ENCODE results near the gene EARS2.

The EARS2 gene

GRCh38 chr16:23504453-23505179, 52.5 kb downstream of the EARS2 start:
- H3K27ac ChIP-seq = no peak overlapping the region
- TF ChIP-seq ZFX (IDR thresholded peaks at IDR 0.05; ENCODE audit: borderline replicate concordance) (no peak), CTCF (IDR thresholded peaks at IDR 0.05) (no peak)

GRCh38 chr16:23504076-23504452, 53.1 kb downstream of the EARS2 start:
- H3K27ac ChIP-seq = no peak overlapping the region

GRCh38 chr16:23502466-23502865, 54.7 kb downstream of the EARS2 start:
- H3K27ac ChIP-seq = no peak overlapping the region
- TF ChIP-seq ZFX (IDR thresholded peaks at IDR 0.05; ENCODE audit: borderline replicate concordance) (no peak), CTCF (IDR thresholded peaks at IDR 0.05) (no peak)

More at GRCh38 chr16:23504076-23504452, 53.1 kb downstream of the EARS2 start:
- TF ChIP-seq CTCF (IDR thresholded peaks at IDR 0.05) = no peak
- no peak for TF ChIP-seq ZFX (IDR thresholded peaks at IDR 0.05; ENCODE audit: borderline replicate concordance)

GRCh38 chr16:23501291-23501690, 55.9 kb downstream of the EARS2 start:
- no peak for TF ChIP-seq CTCF (IDR thresholded peaks at IDR 0.05)
- TF ChIP-seq ZFX (IDR thresholded peaks at IDR 0.05; ENCODE audit: borderline replicate concordance) = no peak
- no peak overlapping the region for H3K27ac ChIP-seq

- TF ChIP-seq CTCF (IDR thresholded peaks at IDR 0.05) = no peak
- TF ChIP-seq ZFX (IDR thresholded peaks at IDR 0.05; ENCODE audit: borderline replicate concordance) = no peak
- H3K27ac ChIP-seq = no peak overlapping the region
Measured at GRCh38 chr16:23500862-23501225, 56.3 kb downstream of the EARS2 start.

GRCh38 chr16:23500212-23500861, 56.8 kb downstream of the EARS2 start:
- no peak for TF ChIP-seq CTCF (IDR thresholded peaks at IDR 0.05)
- TF ChIP-seq ZFX (IDR thresholded peaks at IDR 0.05; ENCODE audit: borderline replicate concordance) = no peak

GRCh38 chr16:23499801-23500200, 57.3 kb downstream of the EARS2 start:
- TF ChIP-seq ZFX (IDR thresholded peaks at IDR 0.05; ENCODE audit: borderline replicate concordance) (no peak), CTCF (IDR thresholded peaks at IDR 0.05) (no peak)
- H3K27ac ChIP-seq = no peak overlapping the region

More at GRCh38 chr16:23500212-23500861, 56.8 kb downstream of the EARS2 start:
- H3K27ac ChIP-seq = no peak overlapping the region

Data from 22Rv1 (cell line).